Hippocampal formation (tissue), 2 donors: ENCODE results near the gene RHOT2.
A peak's percentile ranks its signal among the peaks of the same experiment; 100 is the strongest.
"Not testable (repeated sequence)": the region's sequence is repeated elsewhere in the genome, so short reads cannot be mapped to it uniquely, and the experiment has no call there.

Experiments used
- DNase-seq, 2 donors: peaks; one replicate each; lab custom pipeline; 2025; lab: John Stamatoyannopoulos, UW

RHOT2 gene

GRCh38 chr16:698911-699671 is 31.2 kb downstream of the RHOT2 start:
- no peak for DNase-seq

GRCh38 chr16:700684-701584 is 33.0 kb downstream of the RHOT2 start:
- DNase-seq: no peak

- no peak for DNase-seq
Observed at GRCh38 chr16:702341-702740, 34.4 kb downstream of the RHOT2 start.

- no peak for DNase-seq
Observed at GRCh38 chr16:703406-703805, 35.5 kb downstream of the RHOT2 start.

- DNase-seq: no peak
Observed at GRCh38 chr16:704047-704446, 36.1 kb downstream of the RHOT2 start.

GRCh38 chr16:704552-705380 is 36.8 kb downstream of the RHOT2 start:
- DNase-seq: no peak

GRCh38 chr16:705431-706188 is 37.7 kb downstream of the RHOT2 start, which contains the start of gene FBXL16:
Gene FBXL16 (minus strand): TSS chr16:705801. CDS start chr16:697405, 8,396 bp downstream.
- DNase-seq: peak; percentile 39 to 41

- DNase-seq: no peak
Observed at GRCh38 chr16:706189-707061, 38.5 kb downstream of the RHOT2 start.

- no peak for DNase-seq
Observed at GRCh38 chr16:707062-707538, 39.2 kb downstream of the RHOT2 start.

- DNase-seq: no peak
Observed at GRCh38 chr16:708019-708418, 40.1 kb downstream of the RHOT2 start.

- DNase-seq: no peak
Observed at GRCh38 chr16:708959-709358, 41.0 kb downstream of the RHOT2 start.

- DNase-seq: peak; percentile 64 to 75
Observed at GRCh38 chr16:709566-710499, 41.9 kb downstream of the RHOT2 start.

GRCh38 chr16:710500-711075 is 42.7 kb downstream of the RHOT2 start:
- DNase-seq: no peak

GRCh38 chr16:711084-711483 is 43.2 kb downstream of the RHOT2 start:
- DNase-seq: no peak

GRCh38 chr16:711548-712320 is 43.8 kb downstream of the RHOT2 start:
- peak in 1 of 2 donors; percentile 63 for DNase-seq

- not testable (repeated sequence) for DNase-seq
Observed at GRCh38 chr16:712740-713250, 44.9 kb downstream of the RHOT2 start.

- DNase-seq: no peak
Observed at GRCh38 chr16:714079-714478, 46.1 kb downstream of the RHOT2 start.
